Activated CD4-positive, alpha-beta T cell treated with anti-CD3 and anti-CD28 coated beads for 36 hours (primary cell): ENCODE results near the gene ATP6V1E1. TPM values are rescaled to one million over a fixed set of nuclear protein-coding genes. Genes with fewer than 3 reads are reported as not detected.

ENCODE experiments used
- total RNA-seq, 2 experiments: library from RNA; stranded (reverse); gene quantifications; one replicate each; pipeline ENCODE4 v1.2.3, GENCODE V29; 2021

ATP6V1E1 gene
- total RNA-seq, 2 experiments from 2014 or later: 83.5 to 95.6 TPM

Other genes starting within 250 kb of the ATP6V1E1 start
- gene SLC25A18, start 65.3 kb downstream of the ATP6V1E1 start, total RNA-seq: not detected
- gene BCL2L13, start 10.0 kb upstream of the ATP6V1E1 start, total RNA-seq: 10 to 100 TPM; 34.1 to 34.5 TPM
- gene BID, start 145.7 kb upstream of the ATP6V1E1 start, total RNA-seq: 10 to 100 TPM; 16.8 to 27.1 TPM